ENCODE data around the gene PIP5K1B.

Gene PIP5K1B

DNA sequence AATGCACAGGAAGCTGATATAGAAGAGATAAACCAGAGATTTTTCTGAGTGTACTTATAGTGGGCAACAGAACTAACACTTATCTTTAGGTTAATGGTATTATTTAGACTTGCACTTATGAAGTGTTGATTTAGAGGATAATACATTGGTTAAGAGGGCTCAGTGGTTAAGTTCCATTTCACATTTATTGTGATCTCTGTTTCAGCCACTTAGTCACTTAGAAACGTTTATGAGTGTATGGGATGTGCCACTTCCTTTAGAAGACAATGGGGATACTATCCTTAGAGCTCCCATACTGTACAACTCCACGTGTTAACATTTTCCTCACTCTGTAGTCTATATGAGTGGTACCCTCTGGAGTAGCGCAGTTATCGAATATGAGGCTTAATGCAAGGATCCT is 57.5 kb downstream of the PIP5K1B start:
- no peak overlapping the region for H3K4me3 ChIP-seq (ENCODE audit: low read depth, low read length)

DNA sequence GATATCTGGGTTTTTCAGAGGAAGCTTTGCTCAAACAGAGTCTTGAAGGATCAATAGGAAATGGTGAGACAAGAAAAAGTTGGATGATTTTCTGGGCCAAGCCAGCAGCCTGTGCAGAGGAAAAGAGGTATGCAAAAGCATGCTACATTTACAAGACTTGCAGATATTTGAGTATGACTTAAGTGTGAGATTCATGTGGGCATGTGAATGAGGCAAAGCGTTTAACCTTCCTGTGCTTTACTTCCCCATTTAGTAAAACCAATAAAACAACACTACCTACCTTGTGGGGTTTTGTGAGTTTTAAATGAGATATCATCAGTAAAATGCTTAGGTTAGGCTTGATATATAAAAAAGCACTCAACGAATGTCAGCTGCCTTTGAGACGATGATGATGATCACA is 58.1 kb downstream of the PIP5K1B start:
- no peak overlapping the region for H3K4me3 ChIP-seq (ENCODE audit: low read depth, low read length)

DNA sequence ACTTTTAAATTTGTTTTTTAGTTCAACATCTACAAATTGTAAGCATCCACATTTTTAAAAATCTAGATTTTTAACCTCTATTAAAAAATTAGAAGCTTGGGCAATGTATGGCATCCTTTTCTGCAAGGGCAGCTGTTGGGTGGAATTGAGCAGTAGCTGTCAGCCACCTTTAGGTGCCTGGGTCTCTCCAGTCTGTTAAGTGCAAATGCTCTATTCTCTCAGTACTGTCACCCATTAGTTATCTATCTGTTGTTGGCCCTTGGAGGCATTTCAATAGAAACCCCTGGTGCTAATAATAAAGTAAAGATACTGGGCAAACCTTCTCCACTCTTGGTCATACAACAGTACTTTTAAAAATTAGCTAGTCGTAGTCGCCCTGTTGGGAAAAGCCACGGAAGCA is 63.6 kb downstream of the PIP5K1B start:
- no peak overlapping the region for H3K4me3 ChIP-seq (ENCODE audit: low read depth, low read length)

DNA sequence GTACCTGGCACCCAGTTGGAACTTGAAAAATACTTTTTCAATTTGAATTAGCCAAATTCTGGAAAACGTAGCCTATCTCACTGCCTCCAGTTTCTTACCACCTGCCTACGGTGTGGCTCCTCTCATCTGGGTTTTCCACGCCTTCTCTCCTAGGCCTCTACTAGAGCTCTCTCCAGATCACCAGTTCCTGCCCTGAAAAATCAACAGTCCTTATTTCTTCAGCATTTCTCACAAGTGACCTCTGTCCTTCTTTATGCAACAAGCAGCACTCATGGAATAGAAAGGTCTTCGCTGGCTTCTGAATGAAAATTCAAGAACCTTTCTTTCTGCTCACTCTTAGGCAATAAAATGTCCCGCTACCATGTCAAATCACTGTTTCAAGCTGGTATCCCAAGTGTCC is 64.8 kb downstream of the PIP5K1B start:
- no peak overlapping the region for H3K4me3 ChIP-seq (ENCODE audit: low read depth, low read length)

DNA sequence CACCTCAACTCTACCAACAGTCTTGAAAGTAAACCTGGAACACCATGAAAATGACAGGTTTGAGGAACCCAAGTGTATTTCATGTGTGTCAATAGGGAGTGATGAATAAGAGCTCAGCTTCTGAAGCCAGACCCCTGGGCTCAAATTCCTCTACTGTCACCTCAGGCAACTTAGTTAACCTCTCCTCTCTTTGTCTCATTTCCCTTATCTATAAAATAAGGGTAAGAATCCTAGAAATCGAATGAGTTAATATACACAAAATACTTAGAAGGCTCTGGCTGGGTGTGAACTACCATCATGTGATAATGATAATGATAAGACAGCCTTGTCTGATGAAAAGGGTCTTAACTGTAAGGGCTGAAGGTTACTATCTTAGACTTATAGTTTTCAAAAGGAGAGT is 66.3 kb downstream of the PIP5K1B start:
- H3K4me3 ChIP-seq (ENCODE audit: low read depth, low read length), result no peak overlapping the region

DNA sequence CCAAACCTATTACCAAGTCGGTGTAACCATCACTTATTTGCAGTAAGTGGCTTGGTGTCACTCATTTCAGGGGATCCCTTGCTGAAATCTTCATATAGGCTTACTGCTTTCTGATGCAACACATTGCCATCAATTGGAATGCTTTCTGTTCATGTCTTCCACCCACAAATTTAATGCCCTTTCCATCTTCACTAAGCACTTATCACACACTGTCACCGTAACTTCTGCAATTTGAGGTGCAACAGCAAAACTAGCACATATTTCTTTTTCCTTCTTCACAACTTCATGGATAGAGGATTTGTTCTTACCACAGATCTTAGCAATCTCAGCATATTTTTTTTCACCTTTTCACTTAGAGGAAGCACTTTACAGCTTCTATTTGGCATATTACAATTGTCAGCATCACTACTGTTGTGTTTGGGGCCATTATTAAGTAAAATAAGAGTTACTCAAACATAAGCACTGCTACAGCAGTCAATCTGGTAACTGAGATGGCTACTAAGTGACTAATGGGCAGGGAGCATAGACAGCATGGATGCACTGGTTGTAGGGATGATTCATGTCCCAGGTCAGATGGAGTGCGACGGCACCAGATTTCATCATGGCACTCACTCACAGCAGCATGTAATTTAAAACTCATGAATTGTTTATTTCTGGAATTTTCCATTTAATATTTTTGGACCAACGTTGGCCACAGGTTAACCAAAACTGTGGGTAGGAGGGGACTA is 70.1 kb downstream of the PIP5K1B start:
- H3K4me3 ChIP-seq (ENCODE audit: low read depth, low read length), result no peak overlapping the region

DNA sequence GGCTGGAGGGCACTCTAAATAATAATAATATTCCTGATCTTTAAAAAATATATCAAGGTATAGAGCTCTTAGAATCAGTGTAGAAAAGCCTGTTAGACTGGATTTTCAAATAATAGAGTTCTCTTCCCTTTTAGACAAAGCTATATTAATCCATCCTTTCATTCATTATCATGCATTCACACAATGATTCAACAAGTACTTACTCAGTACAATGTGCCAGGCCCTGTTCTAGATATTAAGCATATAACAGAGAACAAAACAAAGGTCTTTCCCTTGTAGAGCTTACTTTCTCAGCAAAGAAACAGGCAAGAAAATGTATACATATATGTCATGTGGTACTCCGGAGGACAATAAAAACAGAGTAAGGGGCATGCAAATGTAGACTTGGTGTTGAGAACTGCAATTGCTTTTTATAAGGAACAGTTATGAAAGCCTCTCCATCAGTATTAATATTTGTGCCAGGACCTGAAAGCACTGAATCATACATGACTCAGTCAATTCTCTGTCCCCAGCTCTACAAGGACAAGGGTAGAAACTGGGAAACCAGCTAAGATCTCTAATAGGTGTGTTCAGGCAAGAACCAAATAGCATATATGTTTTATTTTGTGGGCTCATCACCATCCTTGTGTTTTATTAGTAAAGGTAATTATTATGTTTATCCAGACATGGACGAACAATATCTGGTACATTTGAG is 72.2 kb downstream of the PIP5K1B start:
- no peak overlapping the region for H3K4me3 ChIP-seq (ENCODE audit: low read depth, low read length)

DNA sequence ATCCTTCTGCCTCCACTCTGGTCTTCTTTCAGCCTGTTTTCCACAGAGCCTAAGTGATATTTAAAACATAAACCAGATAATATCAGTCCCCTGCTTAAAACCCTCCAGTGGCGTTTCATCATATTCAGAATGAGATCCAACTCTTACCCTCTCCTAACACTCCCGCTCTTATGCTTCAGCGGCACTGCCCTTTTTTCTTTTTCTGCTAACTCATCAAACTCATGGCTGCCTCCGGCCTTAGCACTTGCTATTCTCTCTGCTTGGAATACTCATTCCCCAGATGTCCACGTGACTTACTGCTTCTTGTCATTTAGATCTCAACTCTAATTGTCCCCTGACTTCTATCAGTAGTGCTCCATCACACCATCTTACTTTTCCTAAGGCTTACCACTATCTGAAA is 73.6 kb downstream of the PIP5K1B start:
- H3K4me3 ChIP-seq (ENCODE audit: low read depth, low read length), result no peak overlapping the region

DNA sequence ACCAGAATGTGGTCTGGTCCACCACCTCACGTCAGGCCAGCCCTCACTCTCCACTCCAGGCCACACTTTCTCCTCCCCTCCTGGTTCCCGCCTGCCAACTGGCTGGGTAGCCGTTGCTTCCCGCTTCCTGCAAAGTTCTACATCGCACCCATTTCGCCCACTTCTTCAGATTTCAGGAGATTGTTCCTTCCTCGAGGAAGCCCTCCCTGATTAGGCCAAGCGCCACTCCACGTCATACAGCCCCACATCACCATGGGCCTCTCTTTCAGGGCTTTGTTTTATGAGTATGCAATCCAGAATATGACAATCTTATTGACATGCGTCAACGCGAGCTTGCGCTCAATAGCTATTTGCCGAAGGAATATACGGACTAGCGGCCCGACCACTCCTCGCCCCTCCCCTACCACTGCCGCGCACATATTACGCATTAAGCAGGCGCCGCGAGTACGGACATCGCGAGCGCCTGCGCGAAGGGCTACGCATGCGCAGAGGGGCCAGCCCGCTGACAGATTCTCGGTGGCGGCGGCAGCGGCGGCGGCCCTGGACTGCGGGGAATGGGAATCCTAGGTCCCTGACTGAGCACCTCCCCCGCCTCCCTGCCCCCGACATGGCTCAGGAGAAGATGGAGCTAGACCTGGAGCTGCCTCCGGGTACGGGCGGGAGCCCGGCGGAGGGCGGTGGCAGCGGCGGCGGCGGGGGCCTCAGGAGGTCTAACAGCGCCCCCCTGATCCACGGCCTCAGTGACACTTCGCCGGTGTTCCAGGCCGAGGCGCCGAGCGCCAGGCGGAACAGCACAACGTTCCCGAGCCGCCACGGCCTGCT is 74.7 kb downstream of the PIP5K1B start:
- H3K4me3 ChIP-seq (ENCODE audit: low read depth, low read length), result peak overlapping the region; percentile 88

DNA sequence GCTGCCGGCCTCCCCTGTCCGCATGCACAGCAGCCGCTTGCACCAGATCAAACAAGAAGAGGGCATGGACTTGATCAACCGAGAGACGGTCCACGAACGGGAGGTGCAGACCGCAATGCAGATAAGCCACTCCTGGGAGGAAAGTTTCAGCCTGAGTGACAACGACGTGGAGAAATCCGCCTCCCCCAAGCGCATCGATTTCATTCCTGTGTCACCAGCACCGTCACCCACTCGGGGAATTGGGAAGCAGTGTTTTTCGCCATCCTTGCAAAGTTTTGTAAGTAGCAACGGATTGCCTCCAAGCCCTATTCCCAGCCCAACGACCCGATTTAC is 75.3 kb downstream of the PIP5K1B start:
- H3K4me3 ChIP-seq (ENCODE audit: low read depth, low read length), result peak overlapping the region; percentile 88

DNA sequence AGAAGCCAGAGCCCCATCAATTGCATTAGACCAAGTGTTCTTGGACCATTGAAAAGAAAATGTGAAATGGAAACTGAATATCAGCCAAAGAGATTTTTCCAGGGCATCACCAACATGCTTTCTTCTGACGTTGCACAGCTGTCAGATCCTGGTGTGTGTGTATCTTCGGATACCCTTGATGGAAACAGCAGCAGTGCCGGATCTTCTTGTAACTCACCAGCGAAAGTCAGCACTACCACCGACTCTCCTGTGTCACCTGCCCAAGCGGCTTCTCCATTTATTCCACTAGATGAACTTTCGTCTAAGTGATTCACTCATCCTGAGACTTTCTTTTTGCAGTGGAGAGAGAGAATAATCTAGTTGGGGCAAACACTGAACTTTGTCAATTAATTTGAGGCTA is 75.7 kb downstream of the PIP5K1B start:
- peak overlapping the region; percentile 88 for H3K4me3 ChIP-seq (ENCODE audit: low read depth, low read length)

DNA sequence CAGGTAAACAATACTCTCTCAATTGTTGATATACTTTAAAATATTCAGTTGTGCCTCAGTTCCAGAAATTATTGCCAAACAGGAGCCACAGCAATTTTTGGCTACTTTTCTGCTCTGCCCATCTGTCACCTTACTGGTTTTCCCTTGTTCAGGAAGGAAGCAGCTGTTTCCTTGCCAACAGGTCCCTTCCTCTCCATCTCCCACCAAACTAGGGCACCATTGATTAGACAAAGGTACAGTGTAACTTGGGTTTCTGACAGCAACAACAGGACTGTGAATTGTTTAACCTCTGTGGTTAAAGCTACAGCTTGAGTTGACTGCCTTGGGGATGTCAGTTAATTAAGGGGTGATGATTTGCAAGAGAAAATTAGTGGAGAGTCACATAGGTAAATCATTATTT is 76.9 kb downstream of the PIP5K1B start:
- H3K4me3 ChIP-seq (ENCODE audit: low read depth, low read length), result no peak overlapping the region

DNA sequence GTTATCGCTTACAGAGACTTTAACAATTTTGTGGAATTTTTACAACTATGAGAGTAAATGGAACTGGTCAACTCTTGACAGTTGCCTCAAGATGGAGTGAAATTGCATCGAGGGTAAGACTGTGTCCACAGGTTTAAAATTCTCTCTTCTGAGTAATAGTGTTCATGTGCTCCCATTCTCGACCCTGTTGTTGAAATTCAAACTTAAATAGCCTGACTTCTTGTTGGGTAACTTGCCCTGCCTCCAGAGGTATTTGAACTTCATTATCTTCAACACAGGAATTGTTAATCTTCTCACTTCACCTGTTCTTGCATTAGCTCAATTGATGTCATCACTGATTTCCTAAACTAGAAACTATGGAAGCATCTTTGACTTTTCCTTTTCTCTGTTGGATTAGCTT is 77.5 kb downstream of the PIP5K1B start:
- H3K4me3 ChIP-seq (ENCODE audit: low read depth, low read length), result no peak overlapping the region

DNA sequence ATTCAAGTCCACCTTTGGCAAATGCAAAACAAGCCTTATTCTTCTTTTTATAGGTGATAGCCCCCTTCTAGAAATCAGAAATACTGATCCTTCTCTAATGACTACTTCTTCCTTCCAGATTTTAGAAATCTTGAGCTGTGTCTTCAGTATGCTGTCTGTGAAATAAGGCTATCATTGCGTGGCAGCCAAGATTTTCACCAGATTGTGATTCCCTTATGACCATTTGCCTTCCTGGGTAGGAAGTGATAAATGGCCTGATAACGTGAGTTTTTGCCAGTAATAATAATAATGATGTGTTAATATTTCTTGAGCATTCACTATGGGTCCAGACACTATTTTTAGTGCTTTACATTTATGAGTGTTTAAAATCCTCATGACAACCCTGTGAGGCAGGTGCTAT is 80.9 kb downstream of the PIP5K1B start:
- no peak overlapping the region for H3K4me3 ChIP-seq (ENCODE audit: low read depth, low read length)

DNA sequence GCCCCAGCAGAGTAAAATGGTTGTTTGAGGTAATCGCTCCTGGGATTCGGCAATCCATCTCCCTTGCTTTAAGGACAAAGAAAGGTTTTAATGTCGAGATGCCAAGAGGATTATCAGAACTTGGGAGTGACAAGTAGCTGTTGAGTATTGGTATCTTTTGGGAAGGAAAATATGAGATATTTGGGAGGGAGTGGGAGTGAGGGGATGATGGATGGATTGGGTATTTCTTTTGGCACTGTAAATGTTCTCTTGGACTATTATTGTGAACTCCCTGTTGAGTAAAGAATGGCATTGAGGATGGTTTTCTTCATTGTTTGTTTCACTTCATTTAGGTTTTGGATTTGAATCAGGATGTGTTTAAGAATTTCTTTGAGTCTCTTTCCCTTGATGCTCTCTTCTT is 86.1 kb downstream of the PIP5K1B start:
- no peak overlapping the region for H3K4me3 ChIP-seq (ENCODE audit: low read depth, low read length)

DNA sequence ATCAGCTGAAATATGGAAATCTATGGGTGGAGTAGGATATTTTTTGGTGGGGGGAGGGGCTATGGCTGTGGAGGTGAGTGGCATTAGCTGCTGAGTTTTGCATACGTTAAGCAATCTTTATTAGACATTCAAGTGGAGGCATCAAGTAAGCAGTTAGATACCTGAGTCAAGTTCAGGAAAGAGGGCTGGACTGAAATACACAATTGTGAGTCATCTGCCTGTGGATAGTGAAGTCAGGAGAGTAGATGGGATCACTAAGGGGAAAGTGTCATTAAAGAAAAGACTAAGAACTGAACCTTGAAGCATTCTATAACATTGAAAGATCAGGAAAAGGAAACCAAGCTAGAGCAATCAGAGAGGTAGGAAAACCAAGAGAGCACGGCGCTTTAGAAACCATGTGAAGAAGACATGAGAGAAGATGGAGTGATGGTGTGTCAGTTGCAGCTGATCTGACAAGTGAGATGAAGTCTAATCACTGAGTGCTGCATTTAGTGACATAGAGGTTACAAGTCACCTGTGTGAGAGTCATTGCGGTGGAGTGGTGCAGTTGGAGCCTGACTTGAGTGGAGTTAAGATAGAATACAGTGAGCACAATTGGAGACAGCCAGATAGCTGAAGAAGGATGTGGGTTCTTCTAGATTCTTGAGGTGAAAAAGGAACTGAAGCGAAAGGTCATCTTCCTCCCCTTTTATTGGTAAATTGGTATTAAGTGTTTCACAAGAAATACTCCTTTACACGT is 88.7 kb downstream of the PIP5K1B start:
- H3K4me3 ChIP-seq (ENCODE audit: low read depth, low read length), result no peak overlapping the region

DNA sequence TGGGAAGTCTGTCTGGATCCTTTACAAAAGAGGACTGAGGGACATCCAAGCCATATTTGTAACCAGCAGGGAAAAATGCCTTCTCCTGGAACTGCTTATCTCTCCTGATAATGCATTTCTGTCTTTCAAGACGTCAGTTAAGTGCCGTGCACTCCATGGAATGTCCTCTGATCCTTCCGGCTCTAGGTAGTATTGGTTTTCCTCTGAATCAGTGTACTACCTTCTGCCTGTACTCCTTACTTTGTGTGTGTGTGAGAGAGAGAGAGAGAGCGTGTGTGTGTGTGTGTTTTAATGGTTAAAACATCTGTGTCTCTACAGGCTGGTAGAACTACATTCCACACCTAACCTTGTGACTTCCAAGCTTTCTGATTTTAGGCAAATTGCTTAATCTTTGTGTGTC is 89.9 kb downstream of the PIP5K1B start:
- H3K4me3 ChIP-seq (ENCODE audit: low read depth, low read length), result no peak overlapping the region

DNA sequence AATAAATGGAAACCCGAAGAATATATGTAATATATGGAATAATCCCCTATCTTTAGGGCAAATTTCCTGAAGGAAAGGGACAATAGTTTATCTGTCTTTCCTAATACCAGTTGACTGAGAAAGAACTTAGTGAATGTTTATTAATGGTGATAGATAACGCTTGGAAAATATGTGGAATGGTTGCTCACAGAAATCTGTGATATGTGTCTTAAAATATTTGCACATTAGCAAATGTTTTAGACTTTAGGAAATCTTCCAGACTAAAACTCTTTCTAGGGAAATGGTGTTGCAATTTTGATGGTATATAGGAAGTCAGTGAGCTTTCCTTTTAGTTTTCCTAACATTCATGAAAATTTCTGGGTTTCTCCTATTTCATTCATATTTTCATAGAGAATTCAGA is 90.4 kb downstream of the PIP5K1B start:
- no peak overlapping the region for H3K4me3 ChIP-seq (ENCODE audit: low read depth, low read length)

DNA sequence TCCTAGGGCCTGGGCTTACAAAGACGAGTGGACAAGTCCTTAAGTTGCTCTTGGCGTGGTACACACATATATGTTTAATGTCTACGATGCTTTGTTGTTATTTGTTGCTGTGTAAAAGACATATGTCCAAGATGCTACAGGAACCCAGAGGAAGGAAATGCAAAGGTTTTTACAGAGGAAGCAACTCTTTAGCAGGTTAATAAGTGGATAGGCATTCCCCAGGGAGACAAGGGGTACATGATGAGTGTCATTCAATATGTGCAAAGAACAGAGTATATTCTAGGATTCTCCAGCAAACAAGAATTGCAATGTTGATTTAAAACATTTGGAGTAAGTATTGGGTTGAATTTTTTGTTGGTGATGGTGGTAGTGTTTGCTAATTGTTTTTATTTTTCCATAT is 92.1 kb downstream of the PIP5K1B start:
- H3K4me3 ChIP-seq (ENCODE audit: low read depth, low read length), result no peak overlapping the region

DNA sequence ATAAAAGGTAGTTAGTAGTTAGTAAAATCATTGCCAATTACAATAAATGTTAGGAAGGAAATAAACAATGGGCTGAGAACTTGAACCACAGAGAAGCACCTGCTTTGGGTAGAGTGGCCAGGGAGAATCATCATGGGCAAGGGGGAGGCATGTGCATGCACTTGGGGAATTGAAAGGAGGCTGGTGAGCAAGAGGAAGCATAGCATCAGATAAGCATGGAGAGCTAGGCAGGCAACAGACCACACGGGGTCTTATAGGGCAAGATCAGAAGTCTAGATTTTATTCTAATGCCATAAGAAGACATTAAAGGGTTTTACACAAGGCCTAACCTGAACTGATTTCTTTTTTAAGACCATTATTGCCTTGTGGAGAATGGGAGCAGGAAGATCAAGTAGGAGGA is 93.4 kb downstream of the PIP5K1B start:
- H3K4me3 ChIP-seq (ENCODE audit: low read depth, low read length), result no peak overlapping the region

DNA sequence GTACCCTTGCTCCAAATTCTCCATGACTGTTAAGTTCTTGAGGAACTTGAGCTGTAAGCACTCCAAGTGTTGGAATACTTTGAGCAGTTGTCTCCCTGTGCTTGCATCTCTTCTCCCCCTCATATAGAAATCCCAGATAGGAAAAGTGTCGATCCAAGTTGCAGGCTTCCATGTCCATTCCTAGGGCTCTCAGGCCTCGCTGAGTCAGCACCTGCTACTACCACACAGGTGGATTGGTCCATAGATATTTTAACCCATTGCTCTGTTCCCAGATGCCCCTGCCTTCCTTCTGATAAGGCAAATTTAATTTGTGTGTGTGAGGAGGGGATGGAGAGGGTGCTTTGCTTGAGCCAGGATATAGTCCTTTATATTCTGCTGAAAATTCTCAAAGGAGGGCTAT is 95.8 kb downstream of the PIP5K1B start:
- no peak overlapping the region for H3K4me3 ChIP-seq (ENCODE audit: low read depth, low read length)
